H9 (cell line): ENCODE data around the gene ZBTB20. TPM values are rescaled to one million over a fixed set of nuclear protein-coding genes. Genes with fewer than 3 reads are reported as not detected.

Experiments used
- DNase-seq: peaks from one replicate; pipeline ENCODE4 v3.0.0-alpha.2; 2017
- H2AFZ ChIP-seq: one replicate; pipeline ENCODE4 v1.6.1; 2013; ENCODE audit warnings: mild to moderate bottlenecking, low read length, control low read depth, moderate library complexity
- H2AK5ac ChIP-seq: 2 replicates; pipeline ENCODE4 v1.6.1; 2013; ENCODE audit warnings: low read length, control low read depth, mixed read lengths; ENCODE audit not compliant: insufficient read length
- H2BK120ac ChIP-seq: one replicate; pipeline ENCODE4 v1.6.1; 2013; ENCODE audit warnings: low read depth, mild to moderate bottlenecking, low read length, control low read depth, inconsistent platforms; ENCODE audit not compliant: poor library complexity, severe bottlenecking
- H2BK12ac ChIP-seq: 2 replicates; pipeline ENCODE4 v1.6.1; 2013; ENCODE audit warnings: low read length, control low read depth, mixed read lengths, low read depth; ENCODE audit not compliant: insufficient read length
- H2BK15ac ChIP-seq: 2 replicates; pipeline ENCODE4 v1.6.1; 2013; ENCODE audit warnings: low read depth, low read length, control low read depth
- H2BK20ac ChIP-seq: one replicate; pipeline ENCODE4 v1.6.1; 2013; ENCODE audit warnings: low read depth, mild to moderate bottlenecking, low read length, control low read depth, inconsistent platforms; ENCODE audit not compliant: poor library complexity, severe bottlenecking
- H2BK5ac ChIP-seq: 2 replicates; pipeline ENCODE4 v1.6.1; 2013; ENCODE audit warnings: low read length, control low read depth, mixed read lengths; ENCODE audit not compliant: insufficient read length
- H3K14ac ChIP-seq: 2 replicates; pipeline ENCODE4 v1.6.1; 2013; ENCODE audit warnings: low read length, control low read depth; ENCODE audit not compliant: insufficient read depth
- H3K18ac ChIP-seq: 2 replicates; pipeline ENCODE4 v1.6.1; 2013; ENCODE audit warnings: low read depth, mild to moderate bottlenecking, mixed read lengths, low read length, control low read depth; ENCODE audit not compliant: insufficient read length
- H3K23ac ChIP-seq: 2 replicates; pipeline ENCODE4 v1.6.1; 2013; ENCODE audit warnings: low read length, control low read depth, mixed read lengths, low read depth; ENCODE audit not compliant: insufficient read length
- H3K23me2 ChIP-seq: 2 replicates; pipeline ENCODE4 v1.6.1; 2013; ENCODE audit warnings: low read depth, mild to moderate bottlenecking, mixed read lengths, low read length, control low read depth; ENCODE audit not compliant: insufficient read length, poor library complexity, severe bottlenecking
- H3K27ac ChIP-seq: 2 replicates; pipeline ENCODE4 v1.5.1; 2013; ENCODE audit warnings: low read length, control low read depth, mixed read lengths, low read depth; ENCODE audit not compliant: insufficient read length
- H3K27me3 ChIP-seq: 2 replicates; pipeline ENCODE4 v1.6.1; 2013; ENCODE audit warnings: low read length, control low read depth, inconsistent platforms; ENCODE audit not compliant: insufficient read depth
- H3K4ac ChIP-seq: 2 replicates; pipeline ENCODE4 v1.6.1; 2013; ENCODE audit warnings: low read depth, mild to moderate bottlenecking, control low read depth, inconsistent platforms, low read length, moderate library complexity
- H3K4me1 ChIP-seq: 2 replicates; pipeline ENCODE4 v1.6.1; 2013; ENCODE audit warnings: low read length, control low read depth, inconsistent platforms; ENCODE audit not compliant: insufficient read depth
- H3K4me2 ChIP-seq: 2 replicates; pipeline ENCODE4 v1.6.1; 2013; ENCODE audit warnings: low read length, control low read depth, mixed read lengths; ENCODE audit not compliant: insufficient read length, insufficient read depth
- H3K56ac ChIP-seq: 2 replicates; pipeline ENCODE4 v1.6.1; 2013; ENCODE audit warnings: low read depth, mild to moderate bottlenecking, mixed read lengths, low read length, control low read depth; ENCODE audit not compliant: insufficient read length
- H3K79me1 ChIP-seq: 2 replicates; pipeline ENCODE4 v1.6.1; 2013; ENCODE audit warnings: low read depth, mild to moderate bottlenecking, moderate library complexity, low read length, control low read depth, inconsistent platforms; ENCODE audit not compliant: insufficient read depth, poor library complexity, severe bottlenecking
- H3K79me2 ChIP-seq: 2 replicates; pipeline ENCODE4 v1.6.1; 2013; ENCODE audit warnings: low read length, control low read depth, inconsistent platforms; ENCODE audit not compliant: insufficient read depth
- H3K9ac ChIP-seq: 2 replicates; pipeline ENCODE4 v1.6.1; 2013; ENCODE audit warnings: low read length, control low read depth, mixed read lengths; ENCODE audit not compliant: insufficient read length; ENCODE audit errors: extremely low read depth
- H3K9me3 ChIP-seq: one replicate; pipeline ENCODE4 v1.6.1; 2013; ENCODE audit warnings: low read depth, low read length, inconsistent platforms; ENCODE audit not compliant: control insufficient read depth
- H3T11ph ChIP-seq: one replicate; pipeline ENCODE4 v1.6.1; 2013; ENCODE audit warnings: mild to moderate bottlenecking, low read length, control low read depth, inconsistent platforms
- H4K20me1 ChIP-seq: one replicate; pipeline ENCODE4 v1.6.1; 2013; ENCODE audit not compliant: control insufficient read depth, insufficient read length, insufficient read depth
- H4K5ac ChIP-seq: 2 replicates; pipeline ENCODE4 v1.6.1; 2013; ENCODE audit warnings: low read depth, mild to moderate bottlenecking, mixed read lengths, low read length, control low read depth; ENCODE audit not compliant: insufficient read length
- H4K8ac ChIP-seq: replicated peaks from 2 replicates; pipeline ENCODE4 v1.6.1; 2013; ENCODE audit warnings: low read length, control low read depth, mixed read lengths, low read depth; ENCODE audit not compliant: insufficient read length
- H4K91ac ChIP-seq: 2 replicates; pipeline ENCODE4 v1.6.1; 2013; ENCODE audit warnings: low read depth, mild to moderate bottlenecking, moderate library complexity, mixed read lengths, low read length, control low read depth; ENCODE audit not compliant: insufficient read length
- H3K27ac Mint-ChIP-seq, 3 experiments: 2 replicates in 2 of 3; 3 replicates in 1 of 3; pipeline ENCODE4 v1.8.0; 2020 to 2021; ENCODE audit warnings: mixed read lengths in 3 of 3, mild to moderate bottlenecking in 1 of 3, moderate library complexity in 1 of 3
- H3K27me3 Mint-ChIP-seq: 2 replicates; pipeline ENCODE4 v1.8.0; 2021; ENCODE audit warnings: low read depth, mild to moderate bottlenecking, moderate library complexity, mixed read lengths
- H3K36me3 Mint-ChIP-seq, 3 experiments: 2 replicates in 2 of 3; 3 replicates in 1 of 3; pipeline ENCODE4 v1.8.0; 2020 to 2021; ENCODE audit warnings: low read depth in 3 of 3, mixed read lengths in 3 of 3; ENCODE audit not compliant: insufficient read depth in 1 of 3
- H3K4me1 Mint-ChIP-seq, 2 experiments: 2 replicates each; pipeline ENCODE4 v1.8.0; 2020; ENCODE audit warnings: mixed read lengths in 2 of 2
- H3K4me3 Mint-ChIP-seq, 2 experiments: 2 replicates in 1 of 2; 3 replicates in 1 of 2; pipeline ENCODE4 v1.8.0; 2020 to 2021; ENCODE audit warnings: mild to moderate bottlenecking in 2 of 2, mixed read lengths in 2 of 2, moderate library complexity in 1 of 2
- H3K9me3 Mint-ChIP-seq, 2 experiments: 2 replicates in 1 of 2; 3 replicates in 1 of 2; pipeline ENCODE4 v1.8.0; 2020; ENCODE audit warnings: mild to moderate bottlenecking in 2 of 2, mixed read lengths in 2 of 2, moderate library complexity in 1 of 2
- WGBS: extraction: QIAGEN DNeasy Blood & Tissue Kit; methylation state at CpG from one replicate; pipeline ENCODE4 v1.1.7; 2013; ENCODE audit warnings: missing lambda C conversion rate, low lambda C conversion rate, mixed read lengths; ENCODE audit not compliant: insufficient read length; ENCODE audit errors: extremely low coverage; 5-methylcytosine and 5-hydroxymethylcytosine counted together
- total RNA-seq: library from RNA; stranded (reverse); gene quantifications from 2 replicates; pipeline ENCODE4 v1.2.1, GENCODE V29; 2021
- TF ChIP-seq, protein P1 (sequence below): fragments of 200-600 bp; sonication (generic); conservative IDR thresholded peaks from 3 replicates; pipeline ENCODE4 v1.8.0; 2021; ENCODE audit warnings: antibody characterized with exemption, mild to moderate bottlenecking

The ZBTB20 gene
- total RNA-seq, 1 experiment from 2014 or later: 0.70 TPM

DNA sequence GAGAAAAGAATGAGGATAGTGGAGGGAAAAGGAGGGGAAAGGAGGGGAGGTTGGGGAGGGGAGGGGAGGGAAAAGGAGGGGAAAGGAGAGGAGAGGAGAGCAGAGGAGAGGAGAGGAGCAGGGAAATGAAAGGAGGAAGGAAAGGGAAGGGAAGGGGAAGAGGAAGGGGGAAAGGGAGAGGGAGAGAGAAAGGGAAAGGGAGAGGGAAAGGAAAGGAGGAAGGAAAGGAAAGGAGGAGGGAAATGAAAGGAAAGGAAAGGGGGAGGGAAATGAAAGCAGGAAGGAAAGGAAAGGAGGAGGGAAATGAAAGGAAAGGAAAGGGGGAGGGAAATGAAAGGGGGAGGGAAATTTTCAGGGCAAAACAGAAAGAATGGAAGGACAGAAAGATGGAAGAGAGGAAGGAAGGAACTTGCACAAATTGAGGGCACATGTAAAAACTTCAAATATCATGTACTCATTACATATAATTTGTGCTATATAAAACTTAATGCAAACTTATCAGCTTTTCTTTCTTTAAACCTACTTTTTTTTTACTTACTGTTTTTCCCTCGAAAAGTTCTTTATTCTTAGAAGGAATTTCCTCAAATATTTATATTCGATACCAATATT is 148.0 kb downstream of the ZBTB20 start:
- H3K4me2 ChIP-seq: no peak overlapping the region
- H3K79me2 ChIP-seq: no peaks in the 10 kb centered on the region
- no peak overlapping the region for H3K27ac Mint-ChIP-seq
- H2AFZ ChIP-seq: no peak overlapping the region
- no peaks in the 10 kb centered on the region for H3K23me2 ChIP-seq
- H3K18ac ChIP-seq: no peak overlapping the region
- no peak overlapping the region for H3K4ac ChIP-seq
- H3T11ph ChIP-seq: no peak overlapping the region
- DNase-seq: no peak
- no peak overlapping the region for H4K91ac ChIP-seq
- no peak overlapping the region for H3K4me3 Mint-ChIP-seq
- H3K9me3 ChIP-seq: no peaks in the 10 kb centered on the region
- no peak overlapping the region for H2BK15ac ChIP-seq
- TF ChIP-seq, protein P1, sequence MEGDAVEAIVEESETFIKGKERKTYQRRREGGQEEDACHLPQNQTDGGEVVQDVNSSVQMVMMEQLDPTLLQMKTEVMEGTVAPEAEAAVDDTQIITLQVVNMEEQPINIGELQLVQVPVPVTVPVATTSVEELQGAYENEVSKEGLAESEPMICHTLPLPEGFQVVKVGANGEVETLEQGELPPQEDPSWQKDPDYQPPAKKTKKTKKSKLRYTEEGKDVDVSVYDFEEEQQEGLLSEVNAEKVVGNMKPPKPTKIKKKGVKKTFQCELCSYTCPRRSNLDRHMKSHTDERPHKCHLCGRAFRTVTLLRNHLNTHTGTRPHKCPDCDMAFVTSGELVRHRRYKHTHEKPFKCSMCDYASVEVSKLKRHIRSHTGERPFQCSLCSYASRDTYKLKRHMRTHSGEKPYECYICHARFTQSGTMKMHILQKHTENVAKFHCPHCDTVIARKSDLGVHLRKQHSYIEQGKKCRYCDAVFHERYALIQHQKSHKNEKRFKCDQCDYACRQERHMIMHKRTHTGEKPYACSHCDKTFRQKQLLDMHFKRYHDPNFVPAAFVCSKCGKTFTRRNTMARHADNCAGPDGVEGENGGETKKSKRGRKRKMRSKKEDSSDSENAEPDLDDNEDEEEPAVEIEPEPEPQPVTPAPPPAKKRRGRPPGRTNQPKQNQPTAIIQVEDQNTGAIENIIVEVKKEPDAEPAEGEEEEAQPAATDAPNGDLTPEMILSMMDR: no peak
- no peak overlapping the region for H4K8ac ChIP-seq
- H3K27ac ChIP-seq: no peak overlapping the region
- no peaks in the 10 kb centered on the region for H3K27me3 Mint-ChIP-seq
- no peak overlapping the region for H3K14ac ChIP-seq
- H3K9me3 Mint-ChIP-seq: no peaks in the 10 kb centered on the region; a peak in 1 of 5 replicates
- no peaks in the 10 kb centered on the region for H3K4me1 ChIP-seq
- H2BK120ac ChIP-seq: no peak overlapping the region
- WGBS: 100% methylated on average over 2 of the region's 2 CpGs
- H4K20me1 ChIP-seq: no peaks in the 10 kb centered on the region
- H2BK5ac ChIP-seq: no peak overlapping the region
- no peak overlapping the region for H2BK12ac ChIP-seq
- H3K56ac ChIP-seq: no peak overlapping the region
- no peak overlapping the region for H2BK20ac ChIP-seq
- H3K23ac ChIP-seq: no peak overlapping the region
- no peak overlapping the region for H4K5ac ChIP-seq
- H2AK5ac ChIP-seq: no peak overlapping the region
- no peaks in the 10 kb centered on the region for H3K79me1 ChIP-seq
- no peaks in the 10 kb centered on the region for H3K27me3 ChIP-seq
- H3K4me1 Mint-ChIP-seq: no peaks in the 10 kb centered on the region
- no peak overlapping the region for H3K9ac ChIP-seq
- no peaks in the 10 kb centered on the region for H3K36me3 Mint-ChIP-seq
